ENCODE results near the gene ARMC6.

Gene ARMC6

DNA sequence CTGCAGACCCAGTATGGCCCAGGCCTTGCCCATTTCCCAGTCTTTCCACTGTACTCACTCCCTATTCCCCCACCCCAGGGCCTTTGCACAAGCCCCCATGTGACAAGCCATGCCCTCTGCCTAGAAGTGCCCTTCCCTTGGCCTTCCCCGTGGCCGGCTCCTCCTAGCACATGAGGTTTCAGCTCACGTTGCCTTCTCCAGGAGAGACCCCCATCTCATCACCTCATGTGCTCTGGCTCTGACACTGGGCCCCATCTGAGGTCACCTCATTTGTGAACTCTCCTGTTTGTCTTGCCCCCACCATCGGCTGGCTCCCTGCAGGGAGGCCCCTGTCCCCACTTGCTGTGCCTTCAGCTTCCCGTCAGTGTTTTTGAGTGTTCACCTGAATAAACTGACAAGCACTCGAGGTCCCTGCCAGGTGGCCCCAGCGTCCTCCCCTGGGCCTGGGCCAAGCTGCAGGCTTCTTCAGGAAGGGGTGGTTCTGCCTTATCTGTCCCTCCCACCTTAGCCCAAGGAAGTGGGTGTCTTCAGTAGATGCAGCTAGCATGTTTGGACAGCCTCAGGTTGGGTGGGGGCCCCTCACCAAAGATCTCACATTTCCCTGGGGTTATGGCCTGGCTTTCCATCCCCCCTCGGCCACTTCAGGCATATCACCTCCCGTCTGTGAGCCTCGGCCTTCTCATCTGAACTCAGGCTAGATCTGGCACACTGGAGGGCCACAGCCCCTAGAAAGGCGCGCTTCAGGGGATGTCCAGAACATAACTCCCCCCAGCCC, 26.6 kb downstream of the ARMC6 start:
- TF ChIP-seq, protein P1, sequence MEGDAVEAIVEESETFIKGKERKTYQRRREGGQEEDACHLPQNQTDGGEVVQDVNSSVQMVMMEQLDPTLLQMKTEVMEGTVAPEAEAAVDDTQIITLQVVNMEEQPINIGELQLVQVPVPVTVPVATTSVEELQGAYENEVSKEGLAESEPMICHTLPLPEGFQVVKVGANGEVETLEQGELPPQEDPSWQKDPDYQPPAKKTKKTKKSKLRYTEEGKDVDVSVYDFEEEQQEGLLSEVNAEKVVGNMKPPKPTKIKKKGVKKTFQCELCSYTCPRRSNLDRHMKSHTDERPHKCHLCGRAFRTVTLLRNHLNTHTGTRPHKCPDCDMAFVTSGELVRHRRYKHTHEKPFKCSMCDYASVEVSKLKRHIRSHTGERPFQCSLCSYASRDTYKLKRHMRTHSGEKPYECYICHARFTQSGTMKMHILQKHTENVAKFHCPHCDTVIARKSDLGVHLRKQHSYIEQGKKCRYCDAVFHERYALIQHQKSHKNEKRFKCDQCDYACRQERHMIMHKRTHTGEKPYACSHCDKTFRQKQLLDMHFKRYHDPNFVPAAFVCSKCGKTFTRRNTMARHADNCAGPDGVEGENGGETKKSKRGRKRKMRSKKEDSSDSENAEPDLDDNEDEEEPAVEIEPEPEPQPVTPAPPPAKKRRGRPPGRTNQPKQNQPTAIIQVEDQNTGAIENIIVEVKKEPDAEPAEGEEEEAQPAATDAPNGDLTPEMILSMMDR (conservative IDR thresholded peaks at IDR 0.05) = no peak
- no peak overlapping the region for H3K27ac ChIP-seq

DNA sequence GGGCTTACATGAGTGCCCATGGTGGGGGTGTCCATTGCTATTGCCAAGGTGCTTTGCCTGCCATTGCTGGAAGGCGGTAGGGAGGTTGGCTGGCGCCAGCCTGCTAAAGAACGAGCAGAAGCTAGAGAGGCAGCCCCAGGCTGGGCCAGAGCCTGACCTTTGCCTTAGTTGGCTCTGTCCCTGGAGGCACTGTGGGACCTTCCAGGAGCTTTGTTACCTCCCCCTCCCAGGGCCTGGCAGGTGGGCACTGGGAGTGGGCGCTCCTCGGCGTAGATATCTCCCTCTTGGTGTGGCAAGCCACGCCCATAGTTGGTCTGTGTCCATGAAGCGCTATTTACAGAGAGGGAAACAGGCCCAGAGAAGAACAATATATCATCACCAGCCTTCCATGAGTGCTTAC, 28.1 kb downstream of the ARMC6 start:
- TF ChIP-seq, protein P1 (conservative IDR thresholded peaks at IDR 0.05) = no peak
- H3K27ac ChIP-seq = no peak overlapping the region

DNA sequence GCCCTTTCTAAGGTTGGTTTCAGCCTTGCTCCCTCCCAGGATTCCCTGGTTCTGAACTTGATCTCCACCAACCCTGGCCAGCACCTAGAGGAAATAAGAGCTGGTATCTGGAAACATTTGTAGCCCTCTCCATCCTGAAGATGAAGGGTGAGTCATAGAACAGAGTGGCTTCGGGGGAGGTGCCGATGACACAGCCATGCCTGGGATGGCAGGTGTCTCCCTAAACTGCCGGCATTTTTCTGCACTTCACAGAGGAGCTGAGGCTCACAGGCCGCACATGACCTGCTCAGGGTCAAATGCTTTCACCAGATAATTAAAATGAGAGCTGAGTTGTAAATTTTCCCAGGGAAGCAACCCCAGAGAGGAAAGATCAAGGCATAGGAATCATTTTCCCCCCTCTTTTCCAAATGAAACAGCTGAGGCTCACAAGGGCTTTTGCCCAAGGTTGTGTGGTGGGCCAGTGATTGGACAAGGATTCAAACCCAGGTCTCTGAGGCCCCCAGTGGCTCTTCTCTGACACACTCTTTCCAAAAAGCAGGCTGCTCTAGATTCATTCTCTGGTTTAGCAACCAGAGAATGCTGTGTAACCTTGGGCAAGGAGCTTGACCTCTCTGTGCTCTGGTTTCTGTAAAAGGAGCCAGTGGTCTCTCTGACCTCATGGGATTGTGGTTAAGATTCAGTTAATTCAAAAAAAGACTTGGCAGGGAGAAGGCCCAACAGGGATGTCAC, 29.2 kb downstream of the ARMC6 start:
- TF ChIP-seq, protein P1 (conservative IDR thresholded peaks at IDR 0.05) = no peak
- H3K27ac ChIP-seq = peak overlapping the region; percentile 80

DNA sequence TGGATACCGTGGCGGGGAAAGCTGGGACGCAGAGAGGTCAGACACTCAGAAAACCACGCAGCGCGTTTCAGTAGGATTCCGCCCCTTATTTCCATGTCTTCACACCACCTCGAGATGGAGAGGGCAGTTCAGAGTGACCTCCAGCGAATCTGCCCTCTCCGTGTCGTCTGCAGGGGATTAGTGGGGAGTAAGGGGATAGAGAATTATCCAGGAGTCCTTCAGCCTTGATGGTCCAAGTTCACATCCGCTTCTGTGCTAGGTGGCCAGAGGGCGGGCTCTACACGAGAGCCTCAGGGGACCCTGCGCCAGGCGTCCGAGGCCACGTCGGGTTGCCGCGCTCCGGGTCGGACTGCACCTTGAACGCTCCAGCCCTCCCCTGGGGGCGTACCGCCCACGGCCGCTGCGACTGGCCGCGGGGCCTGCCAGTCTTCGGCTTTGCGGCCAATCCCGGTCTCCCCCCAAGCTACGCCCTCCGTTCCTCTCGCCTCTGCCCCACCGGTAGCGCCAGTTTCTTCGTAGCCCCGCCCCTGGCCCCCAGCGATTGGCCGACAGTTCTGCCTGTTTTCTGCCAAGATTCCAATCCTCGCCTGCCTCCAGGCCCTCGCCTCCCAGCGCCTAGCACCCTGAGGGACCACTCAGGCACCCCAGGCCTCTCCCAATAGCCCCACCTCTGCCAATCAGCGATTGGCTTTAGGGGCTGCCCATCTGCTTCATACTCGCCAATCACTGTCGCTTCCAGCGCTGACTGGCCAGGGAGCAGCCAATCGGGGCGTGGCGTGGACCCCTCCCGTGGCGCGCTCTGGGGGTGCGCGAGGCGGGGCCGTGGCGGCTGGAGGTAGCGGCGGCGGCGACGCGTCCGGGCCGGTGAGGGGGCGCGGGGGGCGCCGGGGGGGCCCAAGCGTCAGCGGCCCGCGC, 30.0 kb downstream of the ARMC6 start, which contains the start of gene SLC25A42:
TSS of gene SLC25A42 (plus strand) at position 812 of the 915 bp plus-strand sequence. CDS start 32,131 bp downstream, outside the sequence.
- TF ChIP-seq, protein P1 (conservative IDR thresholded peaks at IDR 0.05) = no peak
- peak within 1 kb of the TSS; percentile 80 for H3K27ac ChIP-seq

DNA sequence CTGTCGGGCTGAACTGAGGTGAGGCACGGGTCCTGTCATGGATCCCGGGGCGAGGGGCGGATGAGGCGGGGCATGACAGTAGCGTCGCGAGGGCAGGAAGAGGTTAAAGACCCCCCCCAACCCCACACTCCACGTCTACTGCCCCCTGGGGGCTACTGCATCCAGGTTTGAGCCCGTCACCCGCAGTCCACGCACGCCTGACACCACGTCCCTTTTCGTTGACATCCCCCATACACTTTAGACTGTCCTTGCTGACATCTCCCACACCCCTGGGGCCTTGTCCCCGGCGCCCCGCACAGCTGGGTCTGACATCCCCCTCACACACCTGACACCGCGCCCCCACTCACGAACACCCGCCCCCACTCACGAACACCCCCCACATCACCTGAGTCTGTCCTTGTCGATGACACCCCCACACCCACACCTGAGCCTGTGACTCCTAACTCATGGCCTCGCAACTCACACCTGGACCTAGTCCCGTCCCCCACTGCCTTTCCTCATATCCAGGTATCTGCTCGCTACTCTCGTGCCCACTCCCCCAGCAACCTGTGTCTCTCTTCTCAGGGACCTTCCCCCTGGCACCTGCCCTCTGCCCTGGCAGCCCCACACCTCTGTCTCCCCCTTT, 30.8 kb downstream of the ARMC6 start:
- peak overlapping the region; percentile 80 for H3K27ac ChIP-seq
- TF ChIP-seq, protein P1 (conservative IDR thresholded peaks at IDR 0.05) = peak; percentile 53

DNA sequence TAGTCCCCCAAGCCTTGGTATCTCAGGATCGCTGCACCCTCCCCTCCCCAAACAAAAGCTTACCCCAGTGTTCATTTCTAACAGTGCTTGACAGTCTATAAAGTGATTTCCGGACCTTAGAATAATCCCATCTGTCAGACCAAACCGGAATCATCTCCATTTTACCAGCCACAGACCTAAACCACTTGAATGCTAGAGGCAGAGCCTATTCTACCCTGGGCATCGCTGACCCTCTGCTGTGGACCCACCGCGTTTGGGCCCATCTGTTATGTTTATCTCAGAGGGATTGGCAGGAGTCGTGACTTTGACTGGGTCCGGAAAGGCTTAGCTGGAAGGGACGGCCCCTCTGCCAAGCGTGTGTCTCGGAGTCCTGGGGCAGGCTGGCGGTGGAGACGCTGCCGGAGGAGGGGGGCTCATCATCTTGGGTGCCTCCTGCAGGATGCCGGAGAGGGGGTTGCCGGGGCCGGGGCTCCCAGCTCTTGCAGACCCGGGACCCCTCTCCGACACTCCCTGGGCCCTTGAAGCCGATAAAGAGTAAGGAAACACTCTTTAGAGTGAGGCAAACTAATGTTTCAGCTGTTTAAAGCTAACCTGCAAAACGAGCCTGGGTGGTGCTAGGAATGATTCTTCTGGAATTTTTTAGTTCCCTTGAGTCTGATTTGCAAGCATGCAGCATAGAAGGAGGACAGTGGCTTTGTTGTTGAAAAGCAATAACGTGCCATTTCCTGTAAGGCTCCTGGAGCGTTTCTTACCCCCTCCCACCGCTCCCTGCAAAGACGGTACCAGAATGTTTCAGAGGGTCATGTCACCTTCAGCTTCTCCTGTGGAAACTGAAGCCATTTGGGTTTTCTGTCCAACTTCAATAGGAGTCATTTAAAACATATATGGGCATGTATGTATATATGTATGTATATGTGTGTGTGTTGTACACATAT, 31.7 kb downstream of the ARMC6 start:
- TF ChIP-seq, protein P1 (conservative IDR thresholded peaks at IDR 0.05) = no peak

More for the DNA sequence above, 31.7 kb downstream of the ARMC6 start:
- peak overlapping the region; percentile 80 for H3K27ac ChIP-seq
